HL-60 (cell line): ENCODE results near the gene ZBP1.

ENCODE experiments used
- DNase-seq, 2 experiments: peaks; one replicate each; pipeline ENCODE4 v3.0.0-alpha.2; 2010 to 2020; ENCODE audit warnings: low read depth in 1 of 2, low spot score in 1 of 2
- H3K27ac ChIP-seq: fragments of 250-450 bp; sonication (Bioruptor Pico); replicated peaks from 2 replicates; pipeline ENCODE4 v1.5.1; 2020; ENCODE audit warnings: mild to moderate bottlenecking, moderate library complexity
- H3K27me3 ChIP-seq: fragments of 250-450 bp; sonication (Bioruptor Pico); 2 replicates; pipeline ENCODE4 v1.5.1; 2021; ENCODE audit warnings: mild to moderate bottlenecking, moderate library complexity; ENCODE audit not compliant: insufficient read depth, poor library complexity, severe bottlenecking
- H3K4me3 ChIP-seq: replicated peaks from 2 replicates; pipeline ENCODE4 v1.5.1; 2011; ENCODE audit warnings: mild to moderate bottlenecking, control low read depth, low read length; ENCODE audit not compliant: insufficient read depth
- CTCF ChIP-seq: IDR thresholded peaks from one replicate; pipeline ENCODE4 v1.5.1; 2011; ENCODE audit warnings: low read length, control low read depth, inconsistent platforms; ENCODE audit not compliant: insufficient read depth
- GABPA ChIP-seq: IDR thresholded peaks from 2 replicates; pipeline ENCODE4 v1.6.1; 2012; ENCODE audit warnings: low read depth
- POLR2AphosphoS5 ChIP-seq: IDR thresholded peaks from 2 replicates; pipeline ENCODE4 v1.6.1; 2012; ENCODE audit warnings: low read depth
- REST ChIP-seq: IDR thresholded peaks from 2 replicates; pipeline ENCODE4 v1.6.1; 2012; ENCODE audit warnings: low read depth; ENCODE audit not compliant: insufficient replicate concordance
- SPI1 ChIP-seq: IDR thresholded peaks from 2 replicates; pipeline ENCODE4 v1.6.1; 2012; ENCODE audit warnings: low read depth, mild to moderate bottlenecking, borderline replicate concordance
- long read RNA-seq: library from polyadenylated mRNA; unstranded; transcript quantifications from one replicate; pipeline ENCODE4 v2.0.0, GENCODE V29; 2020

ZBP1 gene
- long read RNA-seq: 0 reads

- Histone ChIP-seq H3K27ac (no peak within 1 kb of the TSS), H3K27me3 (no peaks in the 10 kb centered on the region), H3K4me3 (no peak within 1 kb of the TSS)
- TF ChIP-seq SPI1 (no peak), GABPA (no peak)
- no peak for DNase-seq
Measured at GRCh38 chr20:57620274-57620990, at the start of gene ZBP1. TSS of gene ZBP1 (minus strand) at chr20:57620426. CDS start at chr20:57620295, 131 bp downstream.

GRCh38 chr20:57669632-57670031, 49.4 kb upstream of the ZBP1 start:
- Histone ChIP-seq H3K4me3 (no peak overlapping the region), H3K27ac (no peak overlapping the region), H3K27me3 (no peaks in the 10 kb centered on the region)
- TF ChIP-seq REST (no peak), GABPA (no peak), SPI1 (no peak), POLR2AphosphoS5 (no peak), CTCF (no peak)
- DNase-seq: no peak

- no peak for DNase-seq
Measured at GRCh38 chr20:57667924-57668782, 47.9 kb upstream of the ZBP1 start.

More at GRCh38 chr20:57667924-57668782, 47.9 kb upstream of the ZBP1 start:
- no peak for TF ChIP-seq GABPA
- no peak for TF ChIP-seq REST
- no peak for TF ChIP-seq SPI1
- TF ChIP-seq CTCF: no peak
- TF ChIP-seq POLR2AphosphoS5: no peak
- H3K27ac ChIP-seq: no peak overlapping the region
- no peaks in the 10 kb centered on the region for H3K27me3 ChIP-seq
- no peak overlapping the region for H3K4me3 ChIP-seq
